ENCODE measurements around the gene MNT.

MNT gene

DNA sequence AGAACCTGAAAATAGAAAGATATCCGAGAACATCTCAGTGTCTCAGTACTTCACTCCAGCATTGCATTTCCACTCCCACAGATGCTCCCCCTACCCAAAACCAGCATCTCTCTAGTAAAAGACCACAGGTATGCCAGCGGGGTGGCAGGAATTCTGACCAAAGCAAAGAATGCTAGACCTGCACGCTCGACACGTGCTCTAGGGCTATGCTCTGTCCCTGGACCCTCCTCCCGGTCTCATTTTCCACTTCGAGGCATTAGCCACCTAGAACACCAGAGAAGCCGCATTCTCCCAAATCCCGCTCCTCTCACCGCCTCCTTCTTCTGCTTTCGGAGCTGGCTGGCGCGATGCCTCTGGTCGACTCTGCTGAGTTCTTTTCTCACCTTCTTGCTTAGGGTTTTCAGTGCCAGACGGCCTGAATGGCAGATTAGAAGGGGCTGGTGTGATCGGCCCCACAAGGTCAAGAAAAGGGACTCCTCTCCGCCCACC is 65.1 kb downstream of the MNT start:
- no peak for TF ChIP-seq GATA3 (IDR thresholded peaks at IDR 0.05; ENCODE audit: low read depth, low read length)
- no peak for TF ChIP-seq GATA2 (IDR thresholded peaks at IDR 0.05; ENCODE audit: low read depth, low read length)

All from SH-SY5Y (cell line).